Smooth muscle cell (in vitro differentiated cells): ENCODE results near the gene SLC25A13. TPM values are rescaled to one million over a fixed set of nuclear protein-coding genes. Genes with fewer than 3 reads are reported as not detected.

Experiments used
- DNase-seq: peaks from one replicate; lab custom pipeline; 2025; ENCODE audit not compliant: unreplicated experiment; lab: John Stamatoyannopoulos, UW
- H2AFZ ChIP-seq: fragments of 200-600 bp; sonication (generic); 2 replicates; pipeline ENCODE4 v1.6.0; 2016; ENCODE audit warnings: antibody characterized with exemption, low read depth, mild to moderate bottlenecking
- H3F3A ChIP-seq: fragments of 200-600 bp; sonication (generic); 2 replicates; pipeline ENCODE4 v1.6.0; 2017; ENCODE audit warnings: antibody characterized with exemption, low read depth
- H3K27ac ChIP-seq: fragments of 200-600 bp; sonication (generic); 2 replicates; pipeline ENCODE4 v1.5.1; 2016; ENCODE audit warnings: low read depth, mild to moderate bottlenecking
- H3K27me3 ChIP-seq: fragments of 200-600 bp; sonication (generic); 2 replicates; pipeline ENCODE4 v1.6.1; 2016; ENCODE audit warnings: low read depth, mild to moderate bottlenecking
- H3K36me3 ChIP-seq: fragments of 200-600 bp; sonication (generic); 2 replicates; pipeline ENCODE4 v1.5.1; 2016; ENCODE audit warnings: low read depth
- H3K4me1 ChIP-seq: fragments of 200-600 bp; sonication (generic); 2 replicates; pipeline ENCODE4 v1.5.1; 2016; ENCODE audit warnings: low read depth
- H3K4me2 ChIP-seq: fragments of 200-600 bp; sonication (generic); 2 replicates; pipeline ENCODE4 v1.6.0; 2016; ENCODE audit warnings: mild to moderate bottlenecking
- H3K4me3 ChIP-seq: fragments of 200-600 bp; sonication (generic); 2 replicates; pipeline ENCODE4 v1.5.1; 2016; ENCODE audit warnings: mild to moderate bottlenecking
- H3K79me2 ChIP-seq: fragments of 200-600 bp; sonication (generic); 2 replicates; pipeline ENCODE4 v1.6.0; 2016; ENCODE audit warnings: low read depth, mild to moderate bottlenecking
- H3K9ac ChIP-seq: fragments of 200-600 bp; sonication (generic); 2 replicates; pipeline ENCODE4 v1.6.0; 2016; ENCODE audit warnings: low read depth
- H3K9me3 ChIP-seq: fragments of 200-600 bp; sonication (generic); replicated peaks from 2 replicates; pipeline ENCODE4 v1.5.1; 2016; ENCODE audit warnings: low read depth
- H4K20me1 ChIP-seq: fragments of 200-600 bp; sonication (generic); 2 replicates; pipeline ENCODE4 v1.6.0; 2016; ENCODE audit warnings: low read depth
- CTCF ChIP-seq: fragments of 200-600 bp; sonication (generic); IDR thresholded peaks from 2 replicates; pipeline ENCODE4 v1.5.1; 2017; ENCODE audit warnings: borderline replicate concordance, mild to moderate bottlenecking, antibody characterized with exemption; ENCODE audit not compliant: insufficient read depth, poor library complexity, severe bottlenecking
- WGBS: methylation state at CpG from one replicate; pipeline ENCODE4 v1.1.7; 2016; ENCODE audit warnings: low lambda C conversion rate; 5-methylcytosine and 5-hydroxymethylcytosine counted together
- polyA plus RNA-seq: library from polyadenylated mRNA; unstranded; fragments of >200 nt; fragmentation: Nextera tagmentation; extraction: Ambion mirVana; gene quantifications from 2 replicates; pipeline ENCODE4 v1.2.1, GENCODE V29; 2016
- total RNA-seq: library from RNA; depleted of rRNA; stranded (reverse); fragments of >200 nt; gene quantifications from 2 replicates; pipeline ENCODE4 v1.2.3, GENCODE V29; 2014

The SLC25A13 gene
- total and polyA plus RNA-seq, 2 experiments from 2014 or later, result 28.0 to 48.2 TPM

GRCh38 chr7:96090756-96091155 lies 231.1 kb downstream of the SLC25A13 start:
- Histone ChIP-seq H2AFZ (no peak overlapping the region), H3K4me2 (no peak overlapping the region), H3K9ac (no peak overlapping the region), H3K36me3 (no peaks in the 10 kb centered on the region), H3K27ac (no peak overlapping the region), H3F3A (no peaks in the 10 kb centered on the region), H3K9me3 (no peaks in the 10 kb centered on the region), H3K79me2 (no peaks in the 10 kb centered on the region), H3K4me1 (no peaks in the 10 kb centered on the region), H3K4me3 (no peak overlapping the region), H3K27me3 (no peaks in the 10 kb centered on the region), H4K20me1 (no peaks in the 10 kb centered on the region)
- DNase-seq, result no peak
- 82% methylated on average over 6 of the region's 6 CpGs for WGBS
- no peak for TF ChIP-seq CTCF

GRCh38 chr7:96089511-96089910 lies 232.4 kb downstream of the SLC25A13 start:
- H2AFZ ChIP-seq, result no peak overlapping the region
- no peaks in the 10 kb centered on the region for H3K36me3 ChIP-seq
- no peaks in the 10 kb centered on the region for H3K79me2 ChIP-seq
- no peak for TF ChIP-seq CTCF
- H3K27ac ChIP-seq, result no peak overlapping the region
- no peak for DNase-seq
- H3F3A ChIP-seq, result no peaks in the 10 kb centered on the region
- no peak overlapping the region for H3K4me3 ChIP-seq
- H3K4me2 ChIP-seq, result no peak overlapping the region
- H3K27me3 ChIP-seq, result no peaks in the 10 kb centered on the region
- WGBS, result 93% methylated on average over 3 of the region's 3 CpGs
- no peak overlapping the region for H3K9ac ChIP-seq
- no peaks in the 10 kb centered on the region for H4K20me1 ChIP-seq
- H3K4me1 ChIP-seq, result no peaks in the 10 kb centered on the region
- H3K9me3 ChIP-seq, result no peaks in the 10 kb centered on the region

GRCh38 chr7:96088579-96088978 lies 233.3 kb downstream of the SLC25A13 start:
- Histone ChIP-seq H3K9me3 (no peaks in the 10 kb centered on the region), H3K27me3 (no peaks in the 10 kb centered on the region), H3K79me2 (no peaks in the 10 kb centered on the region), H3F3A (no peaks in the 10 kb centered on the region), H3K36me3 (no peaks in the 10 kb centered on the region), H3K9ac (no peak overlapping the region), H2AFZ (no peak overlapping the region), H3K4me2 (no peak overlapping the region), H3K4me1 (no peaks in the 10 kb centered on the region), H3K27ac (no peak overlapping the region), H3K4me3 (no peak overlapping the region), H4K20me1 (no peaks in the 10 kb centered on the region)
- TF ChIP-seq CTCF, result no peak
- WGBS, result 94% methylated on average over 5 of the region's 5 CpGs
- no peak for DNase-seq

GRCh38 chr7:96085953-96086352 lies 235.9 kb downstream of the SLC25A13 start:
- no peak overlapping the region for H3K4me3 ChIP-seq
- 67% methylated on average over 3 of the region's 3 CpGs for WGBS
- no peaks in the 10 kb centered on the region for H3K79me2 ChIP-seq
- no peaks in the 10 kb centered on the region for H4K20me1 ChIP-seq
- no peak for TF ChIP-seq CTCF
- no peak for DNase-seq
- no peaks in the 10 kb centered on the region for H3K4me1 ChIP-seq
- H3K36me3 ChIP-seq, result no peaks in the 10 kb centered on the region
- no peaks in the 10 kb centered on the region for H3F3A ChIP-seq
- H2AFZ ChIP-seq, result no peak overlapping the region
- H3K9ac ChIP-seq, result no peak overlapping the region
- no peak overlapping the region for H3K27ac ChIP-seq
- no peaks in the 10 kb centered on the region for H3K27me3 ChIP-seq
- H3K9me3 ChIP-seq, result no peaks in the 10 kb centered on the region
- no peak overlapping the region for H3K4me2 ChIP-seq
